ENCODE data around the gene LRRFIP1. TPM values are rescaled to one million over a fixed set of nuclear protein-coding genes. Genes with fewer than 3 reads are reported as not detected.

Gene LRRFIP1
- total and polyA plus RNA-seq, 4 donors = 79.7 to 194 (median 94.1) TPM

DNA sequence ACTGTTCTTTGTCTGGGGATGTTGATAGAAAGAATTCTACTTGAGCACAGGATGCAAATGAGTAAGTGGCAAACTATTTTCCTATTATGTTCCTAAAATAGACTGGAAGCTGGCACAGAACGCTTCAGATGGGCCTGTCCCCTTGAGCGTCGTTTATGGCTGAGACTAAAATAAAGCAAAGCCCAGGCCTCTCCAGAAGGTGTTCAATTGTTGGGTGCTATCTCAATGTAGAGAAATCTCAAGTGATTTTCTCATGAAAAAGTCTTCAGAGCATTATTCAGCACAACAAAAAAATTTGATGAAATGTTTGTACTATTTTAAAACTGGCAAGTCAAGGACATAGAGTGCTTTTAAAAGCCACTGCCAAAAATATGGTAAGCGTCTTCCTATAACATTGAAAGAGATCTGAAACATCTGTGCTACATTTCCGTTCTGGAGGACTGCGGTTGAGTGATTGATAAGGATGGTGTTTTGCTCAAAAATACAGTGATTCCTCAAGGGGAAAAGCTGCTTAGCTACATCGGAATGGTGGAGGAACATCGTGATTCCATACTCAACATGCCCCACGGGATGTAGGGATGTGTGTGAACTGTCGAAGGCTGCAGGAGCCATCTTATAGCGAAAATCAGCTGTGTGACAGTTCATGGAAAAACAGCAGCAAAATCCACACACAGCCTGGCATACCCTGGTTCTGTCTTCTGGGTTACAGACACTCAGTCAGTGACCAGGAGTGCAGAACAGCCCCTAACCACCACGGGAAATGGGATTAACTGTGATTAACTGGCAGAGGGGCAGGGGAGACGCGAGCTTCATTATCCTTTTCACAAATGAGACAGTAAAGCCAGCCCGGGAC, 10.4 kb upstream of the LRRFIP1 start:
- Histone ChIP-seq H3K4me3 (no peak overlapping the region), H3K27me3 (ENCODE audit: control insufficient read depth in 3 of 3, insufficient read depth in 3 of 3, low read length in 2 of 3) (no peaks in the 10 kb centered on the region), H3K27ac (ENCODE audit: low read depth in 1 of 2, low read length in 1 of 2) (peak overlapping the region; percentile 79 to 87), H3K36me3 (ENCODE audit: control insufficient read depth in 4 of 4, insufficient read depth in 4 of 4, low read length in 4 of 4) (no peaks in the 10 kb centered on the region), H3K9me3 (ENCODE audit: control insufficient read depth in 4 of 4, insufficient read depth in 3 of 4, low read length in 3 of 4) (no peaks in the 10 kb centered on the region), H3K4me1 (ENCODE audit: control insufficient read depth in 5 of 5, insufficient read depth in 5 of 5, low read length in 5 of 5) (peaks cover 16 to 41% (median 27%) of the 10 kb centered on the region in 5 donors), H3K9ac (ENCODE audit: insufficient read depth in 1 of 2, low read length in 2 of 2) (no peak overlapping the region)
- WGBS, 2 donors = 14 to 33% methylated on average over 15 of the region's 15 CpGs
- ATAC-seq (ENCODE audit: insufficient read depth, low FRiP score) (no peak), DNase-seq (peak; percentile 48 to 95 (median 94))
- TF ChIP-seq, protein P1, sequence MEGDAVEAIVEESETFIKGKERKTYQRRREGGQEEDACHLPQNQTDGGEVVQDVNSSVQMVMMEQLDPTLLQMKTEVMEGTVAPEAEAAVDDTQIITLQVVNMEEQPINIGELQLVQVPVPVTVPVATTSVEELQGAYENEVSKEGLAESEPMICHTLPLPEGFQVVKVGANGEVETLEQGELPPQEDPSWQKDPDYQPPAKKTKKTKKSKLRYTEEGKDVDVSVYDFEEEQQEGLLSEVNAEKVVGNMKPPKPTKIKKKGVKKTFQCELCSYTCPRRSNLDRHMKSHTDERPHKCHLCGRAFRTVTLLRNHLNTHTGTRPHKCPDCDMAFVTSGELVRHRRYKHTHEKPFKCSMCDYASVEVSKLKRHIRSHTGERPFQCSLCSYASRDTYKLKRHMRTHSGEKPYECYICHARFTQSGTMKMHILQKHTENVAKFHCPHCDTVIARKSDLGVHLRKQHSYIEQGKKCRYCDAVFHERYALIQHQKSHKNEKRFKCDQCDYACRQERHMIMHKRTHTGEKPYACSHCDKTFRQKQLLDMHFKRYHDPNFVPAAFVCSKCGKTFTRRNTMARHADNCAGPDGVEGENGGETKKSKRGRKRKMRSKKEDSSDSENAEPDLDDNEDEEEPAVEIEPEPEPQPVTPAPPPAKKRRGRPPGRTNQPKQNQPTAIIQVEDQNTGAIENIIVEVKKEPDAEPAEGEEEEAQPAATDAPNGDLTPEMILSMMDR (IDR thresholded peaks at IDR 0.05; ENCODE audit: control extremely low read depth, extremely low read depth) = no peak

DNA sequence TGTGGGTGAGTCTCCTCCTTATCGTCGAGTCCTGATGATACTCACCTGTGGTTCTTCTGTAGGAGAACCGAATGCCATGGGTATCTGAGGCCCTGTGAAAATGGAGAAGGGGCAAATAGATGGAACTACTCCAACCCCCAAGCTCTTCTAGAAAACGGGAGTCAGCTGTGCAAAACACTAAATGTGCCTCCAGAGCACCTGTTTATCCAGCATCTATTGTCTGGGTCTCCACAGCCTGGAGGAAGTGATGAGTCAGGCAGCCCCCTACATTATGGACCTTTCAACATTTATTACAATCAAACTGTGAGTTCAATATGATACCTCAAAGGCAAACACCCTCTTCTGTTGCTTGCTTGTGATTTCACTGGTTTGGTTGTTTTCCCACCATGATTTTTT, 9.8 kb upstream of the LRRFIP1 start:
- no peak for DNase-seq
- peaks cover 16 to 41% (median 27%) of the 10 kb centered on the region in 5 donors for H3K4me1 ChIP-seq (ENCODE audit: control insufficient read depth in 5 of 5, insufficient read depth in 5 of 5, low read length in 5 of 5)
- TF ChIP-seq, protein P1 (IDR thresholded peaks at IDR 0.05; ENCODE audit: control extremely low read depth, extremely low read depth) = no peak
- ATAC-seq (ENCODE audit: insufficient read depth, low FRiP score) = no peak
- peak overlapping the region; percentile 79 to 87 for H3K27ac ChIP-seq (ENCODE audit: low read depth in 1 of 2, low read length in 1 of 2)
- no peaks in the 10 kb centered on the region for H3K9me3 ChIP-seq (ENCODE audit: control insufficient read depth in 4 of 4, insufficient read depth in 3 of 4, low read length in 3 of 4)
- H3K27me3 ChIP-seq (ENCODE audit: control insufficient read depth in 3 of 3, insufficient read depth in 3 of 3, low read length in 2 of 3) = no peaks in the 10 kb centered on the region
- no peaks in the 10 kb centered on the region for H3K36me3 ChIP-seq (ENCODE audit: control insufficient read depth in 4 of 4, insufficient read depth in 4 of 4, low read length in 4 of 4)
- WGBS, 2 donors = 35 to 58% methylated on average over 4 of the region's 4 CpGs
- H3K4me3 ChIP-seq = no peak overlapping the region
- H3K9ac ChIP-seq (ENCODE audit: insufficient read depth in 1 of 2, low read length in 2 of 2) = no peak overlapping the region

DNA sequence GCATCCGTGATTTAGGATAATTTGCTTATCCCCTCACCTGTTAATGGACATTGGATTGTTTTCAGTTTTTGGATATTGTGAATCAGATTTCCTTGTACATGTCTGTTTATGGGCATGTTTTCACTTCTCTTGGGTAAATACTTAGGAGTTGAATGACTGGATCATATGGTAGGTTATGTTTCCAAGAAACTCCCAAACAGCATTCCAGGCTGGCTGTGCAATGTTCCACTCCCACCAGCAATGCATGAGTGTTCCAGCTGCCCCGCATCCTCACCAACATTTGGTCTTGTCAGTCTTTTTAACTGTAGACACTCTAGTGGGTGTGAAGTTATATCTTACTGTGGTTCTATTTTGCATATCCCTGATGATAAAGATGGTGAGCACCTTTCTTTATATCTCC, 8.9 kb upstream of the LRRFIP1 start:
- Histone ChIP-seq H3K27ac (ENCODE audit: low read depth in 1 of 2, low read length in 1 of 2) (no peak overlapping the region), H3K4me1 (ENCODE audit: control insufficient read depth in 5 of 5, insufficient read depth in 5 of 5, low read length in 5 of 5) (peaks cover 16 to 41% (median 24%) of the 10 kb centered on the region in 5 donors), H3K36me3 (ENCODE audit: control insufficient read depth in 4 of 4, insufficient read depth in 4 of 4, low read length in 4 of 4) (no peaks in the 10 kb centered on the region), H3K4me3 (no peak overlapping the region), H3K9me3 (ENCODE audit: control insufficient read depth in 4 of 4, insufficient read depth in 3 of 4, low read length in 3 of 4) (no peaks in the 10 kb centered on the region), H3K27me3 (ENCODE audit: control insufficient read depth in 3 of 3, insufficient read depth in 3 of 3, low read length in 2 of 3) (no peaks in the 10 kb centered on the region), H3K9ac (ENCODE audit: insufficient read depth in 1 of 2, low read length in 2 of 2) (no peak overlapping the region)
- ATAC-seq (ENCODE audit: insufficient read depth, low FRiP score) (no peak), DNase-seq (peak in 1 of 3 donors; percentile 27)
- TF ChIP-seq, protein P1 (IDR thresholded peaks at IDR 0.05; ENCODE audit: control extremely low read depth, extremely low read depth) = no peak
- 80 to 86% methylated on average over 2 of the region's 2 CpGs for WGBS, 2 donors
